ENCODE results near the gene MRTFA.
"Not testable (repeated sequence)": the region's sequence is repeated elsewhere in the genome, so short reads cannot be mapped to it uniquely, and the experiment has no call there.

Gene MRTFA

GRCh38 chr22:40388231-40388630 is 248.3 kb downstream of the MRTFA start:
- H3K4me3 ChIP-seq (replicated peaks; ENCODE audit: low read depth, low read length) = no peak overlapping the region
- no peak for DNase-seq (ENCODE audit: extremely low read depth, low read depth)
- TF ChIP-seq, protein P1, sequence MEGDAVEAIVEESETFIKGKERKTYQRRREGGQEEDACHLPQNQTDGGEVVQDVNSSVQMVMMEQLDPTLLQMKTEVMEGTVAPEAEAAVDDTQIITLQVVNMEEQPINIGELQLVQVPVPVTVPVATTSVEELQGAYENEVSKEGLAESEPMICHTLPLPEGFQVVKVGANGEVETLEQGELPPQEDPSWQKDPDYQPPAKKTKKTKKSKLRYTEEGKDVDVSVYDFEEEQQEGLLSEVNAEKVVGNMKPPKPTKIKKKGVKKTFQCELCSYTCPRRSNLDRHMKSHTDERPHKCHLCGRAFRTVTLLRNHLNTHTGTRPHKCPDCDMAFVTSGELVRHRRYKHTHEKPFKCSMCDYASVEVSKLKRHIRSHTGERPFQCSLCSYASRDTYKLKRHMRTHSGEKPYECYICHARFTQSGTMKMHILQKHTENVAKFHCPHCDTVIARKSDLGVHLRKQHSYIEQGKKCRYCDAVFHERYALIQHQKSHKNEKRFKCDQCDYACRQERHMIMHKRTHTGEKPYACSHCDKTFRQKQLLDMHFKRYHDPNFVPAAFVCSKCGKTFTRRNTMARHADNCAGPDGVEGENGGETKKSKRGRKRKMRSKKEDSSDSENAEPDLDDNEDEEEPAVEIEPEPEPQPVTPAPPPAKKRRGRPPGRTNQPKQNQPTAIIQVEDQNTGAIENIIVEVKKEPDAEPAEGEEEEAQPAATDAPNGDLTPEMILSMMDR (IDR thresholded peaks at IDR 0.05; ENCODE audit: low read depth, low read length, missing control alignments) = no peak

- DNase-seq (ENCODE audit: extremely low read depth, low read depth) = no peak
Observed at GRCh38 chr22:40387746-40388145, 248.8 kb downstream of the MRTFA start.

GRCh38 chr22:40385036-40385782 is 251.3 kb downstream of the MRTFA start:
- DNase-seq (ENCODE audit: extremely low read depth, low read depth) = no peak
- no peak overlapping the region for H3K4me3 ChIP-seq (replicated peaks; ENCODE audit: low read depth, low read length)
- TF ChIP-seq, protein P1 (IDR thresholded peaks at IDR 0.05; ENCODE audit: low read depth, low read length, missing control alignments) = no peak

More at GRCh38 chr22:40387746-40388145, 248.8 kb downstream of the MRTFA start:
- TF ChIP-seq, protein P1 (IDR thresholded peaks at IDR 0.05; ENCODE audit: low read depth, low read length, missing control alignments) = no peak
- H3K4me3 ChIP-seq (replicated peaks; ENCODE audit: low read depth, low read length) = no peak overlapping the region

DNA sequence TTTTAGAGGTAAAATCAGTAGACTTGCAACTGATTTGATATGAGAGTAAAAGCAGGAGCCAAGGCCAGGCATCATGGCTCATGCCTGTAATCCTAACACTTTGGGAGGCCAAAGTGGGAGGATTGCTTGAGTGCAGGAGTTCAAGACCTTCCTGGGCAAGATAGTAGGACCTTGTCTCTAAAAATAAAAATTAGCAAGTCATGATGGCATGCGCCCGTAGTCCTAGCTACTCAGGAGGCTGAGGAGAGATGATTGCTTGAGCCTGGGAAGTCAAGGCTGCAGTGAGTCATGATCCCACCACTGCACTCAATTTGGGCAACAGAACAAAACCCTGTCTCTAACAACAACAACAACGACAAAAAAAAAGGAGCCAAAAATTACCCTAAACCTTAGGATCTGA is 252.6 kb downstream of the MRTFA start:
- TF ChIP-seq, protein P1 (IDR thresholded peaks at IDR 0.05; ENCODE audit: low read depth, low read length, missing control alignments) = no peak
- DNase-seq (ENCODE audit: extremely low read depth, low read depth) = no peak
- H3K4me3 ChIP-seq (replicated peaks; ENCODE audit: low read depth, low read length) = no peak overlapping the region

GRCh38 chr22:40381461-40381860 is 255.1 kb downstream of the MRTFA start:
- no peak for DNase-seq (ENCODE audit: extremely low read depth, low read depth)
- TF ChIP-seq, protein P1 (IDR thresholded peaks at IDR 0.05; ENCODE audit: low read depth, low read length, missing control alignments) = no peak
- H3K4me3 ChIP-seq (replicated peaks; ENCODE audit: low read depth, low read length) = no peak overlapping the region

DNA sequence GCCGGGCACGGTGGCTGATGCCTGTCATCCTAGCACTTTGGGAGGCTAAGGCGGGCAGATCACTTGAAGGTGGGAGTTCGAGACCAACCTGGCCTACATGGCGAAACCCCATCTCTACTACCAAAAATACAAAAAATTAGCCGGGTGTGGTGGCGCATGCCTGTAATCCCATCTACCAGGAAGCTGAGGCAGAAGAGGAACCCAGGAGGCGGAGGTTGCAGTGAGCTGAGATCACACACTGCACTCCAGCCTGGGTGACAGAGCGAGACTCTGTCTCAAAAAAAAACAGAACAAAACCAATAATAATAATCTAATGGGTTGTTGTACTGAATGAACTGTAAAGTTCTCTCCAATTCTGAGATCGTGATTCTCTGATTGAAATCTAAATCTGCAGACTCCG is 258.1 kb downstream of the MRTFA start:
- not testable (repeated sequence) for DNase-seq (ENCODE audit: extremely low read depth, low read depth); H3K4me3 ChIP-seq (replicated peaks; ENCODE audit: low read depth, low read length)

- no peak overlapping the region for H3K4me3 ChIP-seq (replicated peaks; ENCODE audit: low read depth, low read length)
- TF ChIP-seq, protein P1 (IDR thresholded peaks at IDR 0.05; ENCODE audit: low read depth, low read length, missing control alignments) = no peak
- DNase-seq (ENCODE audit: extremely low read depth, low read depth) = no peak
Observed at GRCh38 chr22:40377931-40378330, 258.6 kb downstream of the MRTFA start.

Measured in HFF-Myc (cell line).